Endothelial cell of umbilical vein (primary cell): ENCODE data around the gene HIVEP1. TPM values are rescaled to one million over a fixed set of nuclear protein-coding genes. Genes with fewer than 3 reads are reported as not detected.

Experiments
- BruUV-seq: library from RNA; stranded (reverse); fragments of 400-500 nt; replicated peaks from 2 replicates; lab custom pipeline; 2021; lab: Mats Ljungman, UMichigan
- CTCF ChIA-PET: fragments of 300-600, 350-600 bp; sonication (Branson Sonifier 250); formaldehyde crosslinking; loops from one replicate; lab custom pipeline; 2021; ENCODE audit warnings: antibody characterized with exemption, inconsistent platforms; lab: Charles Lee
- POLR2A ChIA-PET: fragments of 300-600, 350-600 bp; sonication (Branson Sonifier 250); formaldehyde crosslinking; loops from one replicate; lab custom pipeline; 2021; ENCODE audit warnings: antibody characterized with exemption, inconsistent platforms; lab: Charles Lee
- DNase-seq: peaks from one replicate; pipeline ENCODE4 v3.0.0-alpha.2; 2011; ENCODE audit warnings: low read depth, low spot score
- FAIRE-seq: peaks from 2 replicates; lab custom pipeline; 2011; peaks lifted over from hg19 to GRCh38; lab: Jason Lieb, UNC
- H2AFZ ChIP-seq: 2 replicates; pipeline ENCODE4 v1.6.0; 2012; ENCODE audit warnings: low read depth, low read length, control low read depth, inconsistent platforms
- H3K27ac ChIP-seq: 2 replicates; pipeline ENCODE4 v1.5.1; 2011; ENCODE audit warnings: low read depth, mild to moderate bottlenecking, control low read depth, low read length, moderate library complexity; ENCODE audit not compliant: insufficient read depth
- H3K27me3 ChIP-seq, 2 experiments: 2 replicates each; pipeline versions ENCODE4 v1.6.0 to v1.6.1; 2011; ENCODE audit warnings: low read length in 2 of 2, mixed read lengths in 1 of 2; ENCODE audit not compliant: control insufficient read depth in 2 of 2, insufficient read depth in 2 of 2
- H3K36me3 ChIP-seq, 2 experiments: 2 replicates in 1 of 2; 3 replicates in 1 of 2; pipeline ENCODE4 v1.5.1; 2011; ENCODE audit warnings: low read length in 2 of 2, mild to moderate bottlenecking in 1 of 2, moderate library complexity in 1 of 2; ENCODE audit not compliant: control insufficient read depth in 2 of 2, insufficient read depth in 2 of 2; ENCODE audit errors: extremely low read depth in 1 of 2
- H3K4me1 ChIP-seq: 3 replicates; pipeline ENCODE4 v1.5.1; 2011; ENCODE audit warnings: mild to moderate bottlenecking, low read length; ENCODE audit not compliant: control insufficient read depth, insufficient read depth; ENCODE audit errors: extremely low read depth
- H3K4me2 ChIP-seq: 2 replicates; pipeline ENCODE4 v1.6.1; 2011; ENCODE audit warnings: low read length, control low read depth, mixed read lengths; ENCODE audit not compliant: insufficient read depth
- H3K4me3 ChIP-seq, 3 experiments: fragments of 200-600 bp in 1 of 3; sonication (generic), shearing (Covaris generic) in 1 of 3; replicated peaks in 1 of 3; 2 replicates each; pipeline ENCODE4 v1.5.1; 2011 to 2016; ENCODE audit warnings: control low read depth in 3 of 3, low read length in 3 of 3, mild to moderate bottlenecking in 2 of 3, inconsistent platforms in 1 of 3, low read depth in 1 of 3, moderate library complexity in 1 of 3; ENCODE audit not compliant: insufficient read depth in 1 of 3
- H3K79me2 ChIP-seq: 2 replicates; pipeline ENCODE4 v1.6.0; 2012; ENCODE audit warnings: low read length, inconsistent platforms; ENCODE audit not compliant: control insufficient read depth, insufficient read depth
- H3K9ac ChIP-seq: replicated peaks from 2 replicates; pipeline ENCODE3; 2011; ENCODE audit warnings: low read length, control low read depth; ENCODE audit not compliant: insufficient read depth; ENCODE audit errors: extremely low read depth
- H3K9me1 ChIP-seq: replicated peaks from 3 replicates; pipeline ENCODE4 v1.6.0; 2011; ENCODE audit warnings: mild to moderate bottlenecking, low read length; ENCODE audit not compliant: control insufficient read depth, insufficient read depth; ENCODE audit errors: extremely low read depth
- H3K9me3 ChIP-seq: replicated peaks from 2 replicates; pipeline ENCODE4 v1.5.1; 2012; ENCODE audit warnings: low read length, inconsistent platforms; ENCODE audit not compliant: control insufficient read depth, insufficient read depth
- H4K20me1 ChIP-seq: replicated peaks from 2 replicates; pipeline ENCODE3; 2011; ENCODE audit warnings: mild to moderate bottlenecking, low read length; ENCODE audit not compliant: control insufficient read depth, insufficient read depth; ENCODE audit errors: extremely low read depth
- CTCF ChIP-seq, 2 donors: IDR thresholded peaks; 1 replicate in 1 of 2; 2 replicates in 1 of 2; pipeline ENCODE4 v1.5.1; 2011; ENCODE audit warnings: low read length in 2 of 2, mild to moderate bottlenecking in 2 of 2, moderate library complexity in 2 of 2, control low read depth in 1 of 2, inconsistent platforms in 1 of 2, low read depth in 1 of 2; ENCODE audit not compliant: insufficient read depth in 1 of 2; ENCODE audit errors: extremely low read depth in 1 of 2
- EZH2 ChIP-seq: IDR thresholded peaks from 2 replicates; pipeline ENCODE4 v1.6.1; 2012; ENCODE audit warnings: borderline replicate concordance, low read depth, mild to moderate bottlenecking, moderate library complexity, low read length, inconsistent platforms; ENCODE audit not compliant: severe bottlenecking
- FOS ChIP-seq: IDR thresholded peaks from 2 replicates; pipeline ENCODE4 v1.6.1; 2011; ENCODE audit warnings: mild to moderate bottlenecking, low read length, moderate library complexity, borderline replicate concordance; ENCODE audit not compliant: insufficient read depth
- GATA2 ChIP-seq: IDR thresholded peaks from 2 replicates; pipeline ENCODE4 v1.7.0; 2011; ENCODE audit warnings: low read depth, mild to moderate bottlenecking, moderate library complexity, mixed read lengths, low read length; ENCODE audit not compliant: insufficient read length, insufficient read depth
- JUN ChIP-seq: IDR thresholded peaks from 2 replicates; pipeline ENCODE4 v1.6.1; 2011; ENCODE audit warnings: borderline replicate concordance, low read depth; ENCODE audit not compliant: insufficient read length, insufficient read depth
- MAX ChIP-seq: IDR thresholded peaks from 2 replicates; pipeline ENCODE4 v1.6.1; 2011; ENCODE audit not compliant: insufficient read depth, insufficient read length
- MYC ChIP-seq: IDR thresholded peaks from one replicate; pipeline ENCODE4 v1.6.1; 2011; ENCODE audit warnings: mild to moderate bottlenecking, low read depth, low read length
- POLR2A ChIP-seq: IDR thresholded peaks from 2 replicates; pipeline ENCODE4 v1.6.1; 2012; ENCODE audit warnings: low read depth, mild to moderate bottlenecking, control low read depth, low read length
- POLR2AphosphoS5 ChIP-seq: IDR thresholded peaks from 2 replicates; pipeline ENCODE4 v1.6.1; 2012; ENCODE audit warnings: low read depth, mild to moderate bottlenecking, control low read depth, low read length, moderate library complexity; ENCODE audit not compliant: insufficient read depth
- dilution Hi-C: fragments of 300-500 bp; cut with MboI; formaldehyde crosslinking; loops from one replicate; pipeline ENCODE4 v1.15.0; 2019; ENCODE audit warnings: low sequenced_read_pairs; ENCODE audit not compliant: extremely low pct_ligation_motif_present
- intact Hi-C: fragments of 100-400 bp; cut with micrococcal nuclease; formaldehyde crosslinking; loops from one replicate; pipeline ENCODE4 v1.10.0; 2022
- polyA plus RNA-seq, 4 experiments: library from polyadenylated mRNA; depleted of rRNA in 3 of 4; stranded (reverse) in 3 of 4; unstranded in 1 of 4; fragments of >200 nt; gene quantifications; 2 replicates each; pipeline versions ENCODE4 v1.2.1 to v1.2.3, GENCODE V29; 2011 to 2012; ENCODE audit warnings: missing spikeins in 1 of 4
- total RNA-seq: library from RNA; stranded (reverse); gene quantifications from 2 replicates; pipeline ENCODE4 v1.2.3, GENCODE V29; 2021

HIVEP1 gene
- total and polyA plus RNA-seq, 2 donors (not counting 3 experiments of a cell fraction or from before 2014, with no cell fraction given), result 33.5 to 49.2 TPM

- Histone ChIP-seq H3K9ac (no peak overlapping the region), H3K27ac (no peak overlapping the region), H3K4me3 (no peak overlapping the region), H3K36me3 (no peaks in the 10 kb centered on the region), H3K4me2 (no peak overlapping the region), H3K27me3 (peaks cover 0 to 2% of the 10 kb centered on the region in 2 experiments), H3K79me2 (no peaks in the 10 kb centered on the region), H2AFZ (no peak overlapping the region), H4K20me1 (no peaks in the 10 kb centered on the region), H3K9me1 (no peaks in the 10 kb centered on the region), H3K9me3 (no peaks in the 10 kb centered on the region), H3K4me1 (no peaks in the 10 kb centered on the region)
- ChIA-PET CTCF (no interaction called here), POLR2A (no interaction called here)
- no peak for FAIRE-seq
- dilution Hi-C loops (no loop called here), intact Hi-C loops (no loop called here)
- TF ChIP-seq MYC (no peak), JUN (no peak), GATA2 (no peak), POLR2A (no peak), FOS (no peak), POLR2AphosphoS5 (no peak), CTCF (IDR thresholded peaks at IDR 0.05; ENCODE audit: extremely low read depth in 1 of 2, insufficient read depth in 1 of 2, low read depth in 1 of 2, low read length in 2 of 2) (no peak), MAX (no peak), EZH2 (no peak)
- no peak for DNase-seq
- BruUV-seq, result no TSS peak
Observed at GRCh38 chr6:11970114-11970513, 42.0 kb upstream of the HIVEP1 start.
